HG03097 (cell line): ENCODE measurements around the gene MSGN1.

Source experiments
- ATAC-seq: cut with Tn5 transposase; IDR thresholded peaks from one replicate; pipeline ENCODE4 v1.9.1; 2021; ENCODE audit not compliant: unreplicated experiment, low FRiP score

MSGN1 gene

GRCh38 chr2:17845806-17846205 lies 29.5 kb downstream of the MSGN1 start:
- no peak for ATAC-seq

- ATAC-seq, result no peak
Observed at GRCh38 chr2:17846676-17847075, 30.4 kb downstream of the MSGN1 start.

DNA sequence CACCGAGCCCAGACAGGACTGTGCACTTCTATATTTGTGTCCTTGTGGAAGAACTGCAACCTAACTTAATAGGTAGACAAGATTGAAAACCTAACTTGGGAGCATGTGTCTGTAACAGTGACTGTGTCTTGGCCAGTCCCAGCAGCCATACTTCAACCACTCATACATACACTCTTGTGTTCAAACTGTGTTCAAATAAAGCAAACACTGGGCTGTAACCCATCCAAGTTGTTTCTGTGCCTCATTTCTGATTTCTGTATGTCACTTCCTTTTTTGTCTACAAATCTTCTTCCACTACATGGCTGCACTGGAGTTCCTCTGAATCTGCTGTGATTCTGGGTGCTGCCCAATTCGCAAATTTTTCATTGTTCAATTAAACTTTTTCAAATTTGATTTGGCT lies 31.0 kb downstream of the MSGN1 start:
- no peak for ATAC-seq

GRCh38 chr2:17849275-17849674 lies 33.0 kb downstream of the MSGN1 start:
- ATAC-seq, result no peak

DNA sequence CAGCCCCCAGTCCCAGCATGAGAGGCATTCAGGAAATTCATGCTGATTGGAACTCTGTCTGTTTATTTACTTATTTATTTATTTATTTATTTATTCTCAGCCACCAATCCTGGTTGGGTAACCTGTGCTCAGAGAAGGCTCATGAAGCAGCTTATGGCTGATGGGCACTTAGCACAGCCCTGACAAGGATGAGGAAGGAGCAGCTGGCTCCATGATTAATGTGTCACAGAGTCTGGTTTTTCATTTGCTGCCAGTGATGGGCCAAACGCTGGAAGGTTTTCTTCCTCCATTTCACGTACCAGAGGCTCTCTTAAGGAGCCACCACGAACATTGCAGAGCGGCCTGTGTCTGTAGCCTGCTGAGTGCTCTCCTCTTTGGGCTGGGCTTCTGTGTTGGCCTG lies 33.9 kb downstream of the MSGN1 start:
- no peak for ATAC-seq

DNA sequence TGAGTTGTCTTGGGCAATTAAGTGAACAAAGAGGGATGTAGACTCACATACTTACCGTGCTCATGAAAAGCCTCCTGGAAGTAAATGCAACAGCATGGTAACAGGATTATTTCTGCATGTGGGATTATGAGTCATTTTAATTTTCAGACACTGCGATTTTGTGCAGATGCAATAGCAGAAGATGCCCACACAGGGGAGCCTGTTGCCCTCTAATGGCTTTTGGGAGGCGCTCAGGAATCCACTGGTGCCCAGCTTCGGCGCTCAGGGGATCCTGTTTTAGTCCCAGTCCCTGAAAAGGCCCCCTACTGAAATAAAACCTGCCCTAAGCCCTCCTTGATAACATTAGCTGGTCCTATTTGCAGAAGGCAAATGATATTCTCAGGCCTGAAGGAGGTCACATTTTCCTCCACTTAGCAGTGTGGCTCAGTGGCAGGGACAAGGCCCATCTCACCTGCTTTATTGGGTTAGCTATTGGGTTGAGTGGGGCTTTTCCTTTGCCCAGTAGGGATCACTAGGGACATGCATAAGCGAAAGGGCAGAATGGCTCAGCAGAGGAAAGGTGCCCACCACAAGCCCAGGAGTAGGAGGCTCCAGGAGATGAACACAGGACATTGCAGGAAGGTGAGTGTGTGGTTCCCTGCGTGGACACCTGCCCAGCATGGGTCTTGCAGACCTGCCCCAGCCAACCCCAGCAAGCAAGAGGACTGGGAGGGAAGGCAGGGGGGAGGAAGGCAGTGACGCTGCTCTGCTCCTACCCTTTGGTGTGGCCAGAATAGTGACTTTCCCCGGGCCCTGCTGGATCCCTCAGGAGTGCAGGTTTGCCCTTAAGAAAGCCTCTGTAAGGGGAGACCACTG lies 35.7 kb downstream of the MSGN1 start:
- ATAC-seq, result no peak

DNA sequence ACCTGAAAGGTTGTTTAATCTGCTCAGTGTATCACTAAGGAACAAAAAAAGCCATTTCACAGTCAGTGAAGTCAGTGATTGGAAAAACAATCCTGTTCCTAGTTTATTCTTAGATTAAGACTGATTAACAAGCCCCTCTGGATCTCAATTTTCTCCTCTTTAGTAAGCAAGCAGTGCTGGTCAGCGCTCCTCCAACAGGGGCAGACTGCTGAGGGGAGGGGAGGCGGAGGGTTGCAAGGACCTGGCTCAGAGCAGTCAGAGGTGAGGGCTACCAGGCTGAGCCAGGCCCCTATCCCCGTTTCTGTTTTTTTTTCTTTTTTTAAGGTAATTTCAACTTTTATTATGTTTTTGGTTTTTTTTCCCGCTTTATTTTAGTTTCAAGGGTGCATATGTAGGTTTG lies 37.5 kb downstream of the MSGN1 start:
- no peak for ATAC-seq

DNA sequence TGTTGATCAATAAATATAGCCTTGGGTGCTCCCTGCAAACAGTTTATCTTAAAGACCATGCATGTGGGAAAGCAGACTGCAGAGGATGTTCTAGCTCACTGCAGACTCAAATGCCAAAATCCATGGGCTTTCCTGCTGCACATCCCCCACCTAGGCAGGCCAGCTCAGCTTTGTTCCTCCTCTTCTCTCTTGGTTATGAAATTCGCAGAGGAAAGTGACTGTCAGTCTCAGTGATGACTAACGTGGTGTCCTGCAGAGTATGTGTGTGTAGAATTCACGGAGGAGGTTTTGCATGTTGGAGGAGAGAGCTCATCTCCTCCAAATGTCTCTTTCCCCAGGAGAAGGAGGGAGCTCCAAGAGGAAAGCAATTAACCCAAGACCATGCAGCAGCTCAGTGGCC lies 40.8 kb downstream of the MSGN1 start:
- ATAC-seq, result no peak

- ATAC-seq, result no peak
Observed at GRCh38 chr2:17858064-17858463, 41.8 kb downstream of the MSGN1 start.

DNA sequence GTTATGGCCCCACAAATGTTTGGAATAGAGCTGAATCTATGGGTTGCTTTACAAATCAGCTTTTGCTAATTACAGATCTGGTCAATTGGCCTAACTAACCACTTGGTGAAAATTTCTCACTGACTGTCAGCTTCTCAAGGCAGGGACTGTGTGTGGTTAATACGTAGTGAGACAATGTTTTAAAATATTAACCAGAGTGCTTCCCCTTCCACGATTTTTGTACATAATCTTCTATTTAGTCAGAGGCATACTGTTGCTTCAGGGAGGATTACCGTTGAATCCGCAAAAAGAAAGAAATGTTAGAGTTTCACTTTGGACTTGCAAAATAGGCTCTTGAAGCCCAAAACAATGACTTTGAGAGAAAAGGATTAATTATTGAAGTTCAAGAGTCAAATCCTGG lies 47.3 kb downstream of the MSGN1 start:
- ATAC-seq, result no peak

- ATAC-seq, result no peak
Observed at GRCh38 chr2:17864676-17865075, 48.4 kb downstream of the MSGN1 start.

- no peak for ATAC-seq
Observed at GRCh38 chr2:17867133-17867532, 50.9 kb downstream of the MSGN1 start.
